HCT116 (cell line): Measurements from ENCODE around the gene THRAP3. TPM values are rescaled to one million over a fixed set of nuclear protein-coding genes. Genes with fewer than 3 reads are reported as not detected.
A peak's percentile ranks its signal among the peaks of the same experiment; 100 is the strongest.

Experiments used
- ATAC-seq: fragments of 200-7000 bp; cut with Tn5 transposase; 2 replicates; pipeline ENCODE4 v1.9.1; 2020; ENCODE audit warnings: mild to moderate bottlenecking, moderate library complexity
- BruUV-seq: library from RNA; stranded (reverse); fragments of 400-500 nt; replicated peaks from 2 replicates; lab custom pipeline; 2021; lab: Mats Ljungman, UMichigan
- CTCF ChIA-PET: fragments of 300-600 bp; sonication (Branson Sonifier 250); formaldehyde crosslinking; loops from one replicate; lab custom pipeline; 2021; ENCODE audit warnings: antibody characterized with exemption; lab: Charles Lee
- POLR2A ChIA-PET: fragments of 300-600, 350-600 bp; sonication (Branson Sonifier 250); formaldehyde crosslinking; loops from one replicate; lab custom pipeline; 2021; ENCODE audit warnings: antibody characterized with exemption; lab: Charles Lee
- RAD21 ChIA-PET, 2 experiments: fragments of 300-600 bp; sonication (Branson Sonifier 250); formaldehyde crosslinking; loops; one replicate each; lab custom pipeline; 2023; ENCODE audit warnings: low total read pairs in 2 of 2; ENCODE audit not compliant: uncharacterized antibody in 2 of 2, unreplicated experiment in 2 of 2, low non-redundant PET in 1 of 2; lab: Charles Lee
- DNase-seq: peaks from one replicate; pipeline ENCODE4 v3.0.0-alpha.2; 2010; ENCODE audit warnings: low read depth, low spot score
- H2AFZ ChIP-seq: fragments of 200-600 bp; shearing (Covaris generic), sonication (generic); 2 replicates; pipeline ENCODE4 v1.6.1; 2017; ENCODE audit warnings: low read depth, mixed run types, mixed read lengths, antibody characterized with exemption, low read length; ENCODE audit not compliant: poor library complexity, severe bottlenecking
- H3K27ac ChIP-seq: 2 replicates; pipeline ENCODE4 v1.5.1; 2012; ENCODE audit warnings: low read depth, low read length
- H3K27me3 ChIP-seq: fragments of 200-600 bp; sonication (generic); 2 replicates; pipeline ENCODE4 v1.6.1; 2016; ENCODE audit warnings: mixed run types, low read length, mixed read lengths; ENCODE audit not compliant: insufficient read depth
- H3K36me3 ChIP-seq, 2 experiments: fragments of 200-500 bp in 1 of 2; fragments of 200-600 bp in 1 of 2; sonication (Bioruptor generic) in 1 of 2; sonication (generic) in 1 of 2; 2 replicates each; pipeline versions ENCODE4 v1.5.1 to v1.6.1; 2014 to 2016; ENCODE audit warnings: low read length in 2 of 2, inconsistent platforms in 1 of 2, mixed read lengths in 1 of 2, mixed run types in 1 of 2; ENCODE audit not compliant: insufficient read depth in 2 of 2, control insufficient read depth in 1 of 2
- H3K4me1 ChIP-seq, 2 experiments: fragments of 200-600 bp in 1 of 2; sonication (generic) in 1 of 2; 2 replicates each; pipeline versions ENCODE4 v1.5.1 to v1.6.1; 2012 to 2017; ENCODE audit warnings: low read length in 2 of 2, inconsistent platforms in 1 of 2, mild to moderate bottlenecking in 1 of 2, mixed read lengths in 1 of 2, mixed run types in 1 of 2, moderate library complexity in 1 of 2; ENCODE audit not compliant: insufficient read depth in 2 of 2, control insufficient read depth in 1 of 2
- H3K4me2 ChIP-seq: fragments of 200-600 bp; sonication (generic); 2 replicates; pipeline ENCODE4 v1.6.1; 2017; ENCODE audit warnings: mixed run types, low read length, mixed read lengths
- H3K4me3 ChIP-seq, 2 experiments: fragments of 200-600 bp in 1 of 2; sonication (generic) in 1 of 2; replicated peaks in 1 of 2; 2 replicates each; pipeline ENCODE4 v1.5.1; 2011 to 2016; ENCODE audit warnings: low read length in 2 of 2, control low read depth in 1 of 2, low read depth in 1 of 2, mild to moderate bottlenecking in 1 of 2, mixed read lengths in 1 of 2, mixed run types in 1 of 2
- H3K79me2 ChIP-seq: fragments of 200-600 bp; sonication (generic); 2 replicates; pipeline ENCODE4 v1.6.1; 2017; ENCODE audit warnings: mild to moderate bottlenecking, mixed run types, low read length, moderate library complexity, mixed read lengths; ENCODE audit not compliant: insufficient read depth
- H3K9ac ChIP-seq: fragments of 200-600 bp; sonication (generic); 2 replicates; pipeline ENCODE4 v1.6.1; 2016; ENCODE audit warnings: low read length, mixed read lengths
- H3K9me2 ChIP-seq: fragments of 200-600 bp; sonication (generic), shearing (Covaris generic); 2 replicates; pipeline ENCODE4 v1.6.1; 2017; ENCODE audit warnings: mixed run types, mild to moderate bottlenecking, moderate library complexity; ENCODE audit not compliant: insufficient read depth
- H3K9me3 ChIP-seq, 2 experiments: fragments of 200-500 bp in 1 of 2; fragments of 200-600 bp in 1 of 2; sonication (Bioruptor generic) in 1 of 2; sonication (generic) in 1 of 2; 2 replicates each; pipeline ENCODE4 v1.6.1; 2014 to 2017; ENCODE audit warnings: low read length in 2 of 2, mixed read lengths in 2 of 2, inconsistent platforms in 1 of 2, low read depth in 1 of 2, mild to moderate bottlenecking in 1 of 2, mixed run types in 1 of 2, moderate library complexity in 1 of 2; ENCODE audit not compliant: control insufficient read depth in 1 of 2, insufficient read depth in 1 of 2
- H4K20me1 ChIP-seq: fragments of 200-600 bp; sonication (generic), shearing (Covaris generic); 2 replicates; pipeline ENCODE4 v1.6.1; 2017; ENCODE audit warnings: mixed run types, mild to moderate bottlenecking, moderate library complexity; ENCODE audit not compliant: insufficient read depth
- CBX3 ChIP-seq: IDR thresholded peaks from 2 replicates; pipeline ENCODE4 v1.6.1; 2012; ENCODE audit warnings: low read depth
- CEBPB ChIP-seq: IDR thresholded peaks from 2 replicates; pipeline ENCODE4 v1.6.1; 2012; ENCODE audit warnings: low read depth
- CTCF ChIP-seq, 3 experiments: fragments of 200-600 bp in 1 of 3; sonication (generic) in 1 of 3; IDR thresholded peaks in 2 of 3; conservative IDR thresholded peaks in 1 of 3; 2 replicates each; pipeline ENCODE4 v1.5.1; 2012 to 2017; ENCODE audit warnings: low read depth in 2 of 3, low read length in 2 of 3, antibody characterized with exemption in 1 of 3, borderline replicate concordance in 1 of 3, control low read depth in 1 of 3, mild to moderate bottlenecking in 1 of 3, mixed read lengths in 1 of 3, mixed run types in 1 of 3, moderate library complexity in 1 of 3; ENCODE audit not compliant: insufficient read depth in 1 of 3
- ELF1 ChIP-seq: IDR thresholded peaks from 2 replicates; pipeline ENCODE4 v1.6.1; 2012; ENCODE audit warnings: low read depth, borderline replicate concordance
- EZH2 ChIP-seq: fragments of 200-600 bp; sonication (generic); IDR thresholded peaks from 2 replicates; pipeline ENCODE4 v1.6.1; 2017; ENCODE audit warnings: antibody characterized with exemption, mixed run types
- JUND ChIP-seq: IDR thresholded peaks from 2 replicates; pipeline ENCODE4 v1.6.1; 2012
- REST ChIP-seq: IDR thresholded peaks from 2 replicates; pipeline ENCODE4 v1.6.1; 2012; ENCODE audit warnings: low read depth
- SP1 ChIP-seq: IDR thresholded peaks from 2 replicates; pipeline ENCODE4 v1.6.1; 2012; ENCODE audit warnings: low read depth
- TCF7L2 ChIP-seq: IDR thresholded peaks from 2 replicates; pipeline ENCODE4 v1.7.0; 2011; ENCODE audit warnings: borderline replicate concordance, inconsistent platforms; ENCODE audit not compliant: insufficient read depth, insufficient read length; ENCODE audit errors: extremely low read depth
- YY1 ChIP-seq: IDR thresholded peaks from 2 replicates; pipeline ENCODE4 v1.6.1; 2011; ENCODE audit warnings: low read length, low read depth, moderate library complexity, mild to moderate bottlenecking; ENCODE audit not compliant: insufficient replicate concordance; ENCODE audit errors: extremely low read depth
- ZNF274 ChIP-seq: fragments of 200-500 bp; sonication (Bioruptor generic); IDR thresholded peaks from 2 replicates; pipeline ENCODE4 v1.6.1; 2014; ENCODE audit warnings: mild to moderate bottlenecking, low read depth, low read length, inconsistent platforms
- intact Hi-C: fragments of 100-400 bp; cut with micrococcal nuclease; formaldehyde crosslinking; loops from 2 replicates; pipeline ENCODE4 v1.10.0; 2022
- total RNA-seq: library from RNA; stranded (reverse); gene quantifications from one replicate; pipeline ENCODE4 v1.2.1, GENCODE V29; 2021; ENCODE audit not compliant: unreplicated experiment
- TF ChIP-seq, protein P1 (sequence below): IDR thresholded peaks from 2 replicates; pipeline ENCODE4 v1.6.1; 2012

Gene THRAP3
- total RNA-seq, 1 experiment from 2014 or later = 144 TPM

DNA sequence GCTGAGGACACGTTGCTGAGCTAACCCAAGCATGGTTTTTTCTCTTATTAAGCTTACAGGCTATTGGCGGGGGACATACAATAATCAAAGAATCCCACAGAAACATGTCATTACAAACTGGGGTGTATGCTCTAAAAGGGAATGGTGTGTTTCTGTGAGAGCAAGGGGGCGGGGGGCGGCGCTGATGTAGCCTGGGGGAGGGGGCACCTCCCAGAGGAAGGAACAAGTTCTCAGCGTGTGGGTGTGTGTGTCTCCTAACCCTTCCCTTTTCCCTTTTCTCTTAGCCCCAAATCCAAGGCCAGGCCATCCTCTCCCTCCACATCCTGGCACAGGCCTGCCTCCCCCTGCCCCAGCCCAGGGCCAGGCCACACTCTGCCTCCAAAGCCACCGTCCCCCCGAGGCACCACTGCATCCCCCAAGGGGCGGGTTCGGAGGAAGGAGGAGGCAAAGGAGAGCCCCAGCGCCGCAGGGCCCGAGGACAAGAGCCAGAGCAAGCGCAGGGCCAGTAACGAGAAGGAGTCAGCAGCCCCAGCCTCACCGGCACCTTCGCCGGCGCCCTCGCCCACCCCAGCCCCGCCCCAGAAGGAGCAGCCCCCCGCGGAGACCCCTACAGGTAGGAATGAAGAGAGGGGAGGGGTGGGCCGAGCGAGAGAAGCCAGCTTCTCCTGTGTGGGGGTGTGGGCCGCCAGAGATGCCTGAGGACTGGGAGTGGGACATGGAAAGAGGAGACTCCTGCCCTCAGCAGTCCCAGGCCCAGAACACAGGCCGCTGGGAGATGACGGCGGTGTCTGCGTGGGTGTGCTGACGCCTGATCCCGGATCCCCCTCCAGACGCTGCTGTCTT, 46.4 kb upstream of the THRAP3 start (continued):
- TF ChIP-seq CEBPB = no peak
- TF ChIP-seq, protein P1, sequence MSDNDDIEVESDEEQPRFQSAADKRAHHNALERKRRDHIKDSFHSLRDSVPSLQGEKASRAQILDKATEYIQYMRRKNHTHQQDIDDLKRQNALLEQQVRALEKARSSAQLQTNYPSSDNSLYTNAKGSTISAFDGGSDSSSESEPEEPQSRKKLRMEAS = no peak
- TF ChIP-seq CTCF (IDR thresholded peaks at IDR 0.05 in 2 of 3, conservative IDR thresholded peaks at IDR 0.05 in 1 of 3; ENCODE audit: borderline replicate concordance in 1 of 3, insufficient read depth in 1 of 3, low read depth in 2 of 3, low read length in 2 of 3) = no peak
- no peak for TF ChIP-seq ELF1
- TF ChIP-seq JUND = no peak
- TF ChIP-seq EZH2 = no peak
- TF ChIP-seq SP1 = no peak

GRCh38 chr1:36178471-36179219, 45.6 kb upstream of the THRAP3 start:
- Histone ChIP-seq H3K9ac (no peak overlapping the region), H3K79me2 (no peaks in the 10 kb centered on the region), H3K4me3 (no peak overlapping the region), H3K9me2 (no peaks in the 10 kb centered on the region), H4K20me1 (no peaks in the 10 kb centered on the region), H3K36me3 (peaks cover 30 to 48% of the 10 kb centered on the region in 2 experiments; a peak in 3 of 4 replicates), H2AFZ (no peak overlapping the region), H3K27me3 (no peaks in the 10 kb centered on the region), H3K4me1 (peaks cover 0 to 9% of the 10 kb centered on the region in 2 experiments; a peak in 2 of 4 replicates), H3K9me3 (no peaks in the 10 kb centered on the region), H3K27ac (no peak overlapping the region), H3K4me2 (no peak overlapping the region)
- intact Hi-C loops = no loop called here
- peak; percentile 85 for ATAC-seq
- RAD21 ChIA-PET = no interaction called here
- TF ChIP-seq REST = no peak
- no peak for TF ChIP-seq ZNF274
- no peak for TF ChIP-seq CBX3
- no peak for TF ChIP-seq CTCF (IDR thresholded peaks at IDR 0.05 in 2 of 3, conservative IDR thresholded peaks at IDR 0.05 in 1 of 3; ENCODE audit: borderline replicate concordance in 1 of 3, insufficient read depth in 1 of 3, low read depth in 2 of 3, low read length in 2 of 3)
- TF ChIP-seq YY1 = no peak
- TF ChIP-seq TCF7L2 = no peak
- no peak for TF ChIP-seq EZH2
- TF ChIP-seq ELF1 = no peak
- CTCF ChIA-PET = no interaction called here
- no TSS peak for BruUV-seq
- POLR2A ChIA-PET = no interaction called here
- DNase-seq = no peak
